GM12878 (cell line): Measurements from ENCODE around the gene ROR2. TPM values are rescaled to one million over a fixed set of nuclear protein-coding genes. Genes with fewer than 3 reads are reported as not detected.

Experiments used
- ATAC-seq: fragments of 200-7000 bp; cut with Tn5 transposase; 3 replicates; pipeline ENCODE4 v1.9.1; 2020; ENCODE audit warnings: mild to moderate bottlenecking, moderate library complexity
- BruUV-seq: library from RNA; stranded (reverse); fragments of 400-500 nt; replicated peaks from 2 replicates; lab custom pipeline; 2021; lab: Mats Ljungman, UMichigan
- CTCF ChIA-PET: fragments of 300-600 bp; sonication (Branson Sonifier 250); formaldehyde crosslinking; extraction: SDS; loops from one replicate; lab custom pipeline; 2021; ENCODE audit warnings: inconsistent platforms; lab: Yijun Ruan, JAX
- POLR2A ChIA-PET: fragments of 350-600 bp; formaldehyde crosslinking; extraction: SDS; loops from one replicate; lab custom pipeline; 2021; ENCODE audit warnings: inconsistent platforms; lab: Charles Lee
- RAD21 ChIA-PET: fragments of 300-600 bp; sonication (Branson Sonifier 250); formaldehyde crosslinking; loops from one replicate; lab custom pipeline; 2023; ENCODE audit warnings: antibody characterized with exemption; ENCODE audit not compliant: unreplicated experiment; lab: Charles Lee
- SMC1A ChIA-PET: fragments of 300-600 bp; sonication (Branson Sonifier 250); formaldehyde crosslinking; loops from one replicate; lab custom pipeline; 2023; ENCODE audit not compliant: unreplicated experiment, uncharacterized antibody; lab: Charles Lee
- DNase-seq: peaks from one replicate; pipeline ENCODE4 v3.0.0-alpha.2; 2011; ENCODE audit warnings: low read depth, low spot score
- FAIRE-seq: peaks from 3 replicates; lab custom pipeline; 2011; peaks lifted over from hg19 to GRCh38; lab: Jason Lieb, UNC
- H2AFZ ChIP-seq: 2 replicates; pipeline ENCODE4 v1.6.0; 2011; ENCODE audit warnings: low read depth, low read length, control low read depth; ENCODE audit not compliant: control insufficient read depth
- H3K27ac ChIP-seq: 2 replicates; pipeline ENCODE4 v1.5.1; 2011; ENCODE audit warnings: control low read depth; ENCODE audit not compliant: control insufficient read depth, insufficient read depth
- H3K27me3 ChIP-seq, 2 experiments: replicated peaks in 1 of 2; 2 replicates each; pipeline versions ENCODE4 v1.6.0 to v1.6.1; 2011; ENCODE audit warnings: low read length in 1 of 2; ENCODE audit not compliant: control insufficient read depth in 2 of 2, insufficient read depth in 2 of 2
- H3K36me3 ChIP-seq, 2 experiments: 2 replicates each; pipeline ENCODE4 v1.5.1; 2011; ENCODE audit warnings: low read length in 1 of 2; ENCODE audit not compliant: control insufficient read depth in 2 of 2, insufficient read depth in 2 of 2
- H3K4me1 ChIP-seq: 2 replicates; pipeline ENCODE4 v1.6.1; 2011; ENCODE audit warnings: mild to moderate bottlenecking, low read length, moderate library complexity, mixed read lengths; ENCODE audit not compliant: control insufficient read depth, insufficient read depth
- H3K4me2 ChIP-seq: 2 replicates; pipeline ENCODE4 v1.6.0; 2011; ENCODE audit warnings: control low read depth; ENCODE audit not compliant: control insufficient read depth, insufficient read depth
- H3K4me3 ChIP-seq: fragments of 200-600 bp; sonication (generic); 2 replicates; pipeline ENCODE4 v1.5.1; 2016
- H3K79me2 ChIP-seq: 2 replicates; pipeline ENCODE4 v1.6.0; 2011; ENCODE audit warnings: low read length; ENCODE audit not compliant: control insufficient read depth, insufficient read depth
- H3K9ac ChIP-seq: 2 replicates; pipeline ENCODE4 v1.8.0; 2011; ENCODE audit warnings: low read length, control low read depth, mixed read lengths; ENCODE audit not compliant: control insufficient read depth, insufficient read depth
- H3K9me3 ChIP-seq: replicated peaks from 3 replicates; pipeline ENCODE4 v1.5.1; 2011; ENCODE audit warnings: mild to moderate bottlenecking, low read length; ENCODE audit not compliant: control insufficient read depth, insufficient read depth
- H4K20me1 ChIP-seq: 2 replicates; pipeline ENCODE4 v1.6.0; 2011; ENCODE audit not compliant: control insufficient read depth, insufficient read depth
- EGR1 ChIP-seq, 2 experiments: IDR thresholded peaks; 1 replicate in 1 of 2; 2 replicates in 1 of 2; pipeline ENCODE4 v1.6.1; 2011 to 2012; ENCODE audit warnings: low read depth in 2 of 2, low read length in 2 of 2, borderline replicate concordance in 1 of 2, mild to moderate bottlenecking in 1 of 2, moderate library complexity in 1 of 2
- EZH2 ChIP-seq: IDR thresholded peaks from 2 replicates; pipeline ENCODE4 v1.6.1; 2012; ENCODE audit warnings: low read depth, mild to moderate bottlenecking, control low read depth, inconsistent platforms, low read length, borderline replicate concordance; ENCODE audit not compliant: control insufficient read depth
- JUND ChIP-seq: IDR thresholded peaks from 2 replicates; pipeline ENCODE4 v1.6.1; 2012; ENCODE audit warnings: low read depth, mild to moderate bottlenecking, low read length, improper control_type of control experiment, moderate library complexity
- KAT2A ChIP-seq: conservative IDR thresholded peaks from 2 replicates; pipeline ENCODE4 v1.6.1; 2011; ENCODE audit warnings: low read depth, low read length; ENCODE audit not compliant: control insufficient read depth
- MAX ChIP-seq: IDR thresholded peaks from 2 replicates; pipeline ENCODE4 v1.6.1; 2012; ENCODE audit warnings: low read depth, low read length, improper control_type of control experiment
- NFIC ChIP-seq: IDR thresholded peaks from 2 replicates; pipeline ENCODE4 v1.6.1; 2012; ENCODE audit warnings: low read depth, mild to moderate bottlenecking, inconsistent platforms, low read length, moderate library complexity
- POU2F2 ChIP-seq: IDR thresholded peaks from 3 replicates; pipeline ENCODE4 v1.6.1; 2011; ENCODE audit warnings: low read depth, mild to moderate bottlenecking, low read length, borderline replicate concordance
- RBBP5 ChIP-seq: fragments of 200-600 bp; sonication (generic); conservative IDR thresholded peaks from 2 replicates; pipeline ENCODE4 v1.6.1; 2016
- RELA ChIP-seq: fragments of 450-650 bp; IDR thresholded peaks from 2 replicates; pipeline ENCODE4 v1.8.0; 2014; ENCODE audit warnings: borderline replicate concordance; ENCODE audit not compliant: partially characterized antibody
- REST ChIP-seq: IDR thresholded peaks from 2 replicates; pipeline ENCODE4 v1.6.1; 2012; ENCODE audit warnings: mild to moderate bottlenecking, low read depth, low read length
- RFX5 ChIP-seq: IDR thresholded peaks from 2 replicates; pipeline ENCODE4 v1.6.1; 2011; ENCODE audit warnings: low read depth, low read length, improper control_type of control experiment
- SIX5 ChIP-seq: IDR thresholded peaks from 2 replicates; pipeline ENCODE4 v1.6.1; 2011; ENCODE audit warnings: mild to moderate bottlenecking, low read depth, low read length, moderate library complexity; ENCODE audit not compliant: severe bottlenecking
- SKIL ChIP-seq: fragments of 450-650 bp; IDR thresholded peaks from 2 replicates; pipeline ENCODE4 v1.6.1; 2017; ENCODE audit warnings: mild to moderate bottlenecking, low read depth, inconsistent platforms; ENCODE audit not compliant: poor library complexity, severe bottlenecking
- ZNF207 ChIP-seq: fragments of 450-650 bp; IDR thresholded peaks from 2 replicates; pipeline ENCODE4 v1.6.1; 2014; ENCODE audit warnings: antibody characterized with exemption, mild to moderate bottlenecking, borderline replicate concordance
- ZNF384 ChIP-seq: IDR thresholded peaks from 2 replicates; pipeline ENCODE4 v1.6.1; 2012; ENCODE audit warnings: low read depth, mild to moderate bottlenecking, low read length, improper control_type of control experiment, borderline replicate concordance
- WGBS: methylation state at CpG from one replicate; pipeline ENCODE4 v1.1.6; 2016; ENCODE audit warnings: low lambda C conversion rate; ENCODE audit not compliant: insufficient replicate concordance, insufficient coverage; ENCODE audit errors: missing lambda C conversion rate; 5-methylcytosine and 5-hydroxymethylcytosine counted together
- in situ Hi-C: fragments of 300-500 bp; cut with MboI; formaldehyde crosslinking; loops from 9 replicates; pipeline ENCODE4 v1.14.3; 2018; ENCODE audit warnings: mixed read lengths
- intact Hi-C: fragments of 100-400 bp; cut with micrococcal nuclease; formaldehyde crosslinking; loops from one replicate; pipeline ENCODE4 v1.14.2; 2022; ENCODE audit not compliant: unreplicated experiment
- polyA plus RNA-seq, 11 experiments: library from polyadenylated mRNA; depleted of rRNA in 4 of 11; unstranded in 6 of 11; stranded (reverse) in 5 of 11; fragments of >200 nt; fragmentation: Nextera tagmentation in 4 of 11; fragmentation: Illumina TruSeq in 1 of 11; extraction: Ambion mirVana in 4 of 11; extraction: Trizol in 1 of 11; gene quantifications; 1 replicate in 1 of 11; 2 replicates in 10 of 11; pipeline versions ENCODE4 v1.2.1 to v1.2.3, GENCODE V29; 2011 to 2016; ENCODE audit warnings: inconsistent platforms in 2 of 11, missing spikeins in 2 of 11, low read depth in 1 of 11
- total RNA-seq, 4 experiments: library from RNA; depleted of rRNA in 3 of 4; stranded (reverse); fragments of >200 nt in 3 of 4; fragmentation: Illumina TruSeq in 1 of 4; extraction: Trizol in 1 of 4; gene quantifications; 2 replicates each; pipeline versions ENCODE4 v1.2.1 to v1.2.3, GENCODE V29; 2013 to 2021

ROR2 gene
- total and polyA plus RNA-seq, 10 of the 15 experiments (the other 5 are each of a cell fraction or from before 2014, with no cell fraction given): 0.03 to 0.05 TPM; not detected in 8

GRCh38 chr9:91897201-91897600 is 52.8 kb downstream of the ROR2 start (continued):
- no peak for TF ChIP-seq SKIL
- no peak for TF ChIP-seq KAT2A
- no peak for TF ChIP-seq POU2F2
- TF ChIP-seq SIX5: no peak
- TF ChIP-seq RELA: no peak
- no peak for TF ChIP-seq RBBP5
- TF ChIP-seq NFIC: no peak
- TF ChIP-seq EZH2: no peak
- TF ChIP-seq, all 136 proteins: peak for 0

GRCh38 chr9:91896513-91897121 is 53.4 kb downstream of the ROR2 start:
- Histone ChIP-seq H3K4me1 (no peaks in the 10 kb centered on the region), H3K27ac (no peak overlapping the region), H3K27me3 (peaks cover 4 to 5% of the 10 kb centered on the region in 2 experiments; a peak in 2 of 4 replicates), H3K79me2 (no peaks in the 10 kb centered on the region), H3K9me3 (no peaks in the 10 kb centered on the region), H3K4me3 (no peak overlapping the region), H3K4me2 (no peak overlapping the region), H3K9ac (no peak overlapping the region), H2AFZ (no peak overlapping the region), H4K20me1 (no peaks in the 10 kb centered on the region), H3K36me3 (no peaks in the 10 kb centered on the region)
- ChIA-PET RAD21 (no interaction called here), SMC1A (no interaction called here), CTCF (interaction anchor here (0.6 kb wide), 1 partner anchor 1926 kb away, joined by 4 read pairs; no protein-coding TSS in a partner anchor), POLR2A (no interaction called here)
- WGBS: 5% methylated on average over 11 of the region's 11 CpGs
- intact Hi-C loops: no loop called here
- DNase-seq (no peak), ATAC-seq (no peak), FAIRE-seq (no peak)
- in situ Hi-C loops: no loop called here
- BruUV-seq: no TSS peak
- no peak for TF ChIP-seq MAX
- no peak for TF ChIP-seq JUND
- TF ChIP-seq RFX5: no peak
- TF ChIP-seq EGR1 (IDR thresholded peaks at IDR 0.05; ENCODE audit: borderline replicate concordance in 1 of 2, low read depth in 2 of 2, low read length in 2 of 2): no peak
- no peak for TF ChIP-seq REST
- no peak for TF ChIP-seq ZNF384
- TF ChIP-seq ZNF207: no peak
